ENCODE measurements around the gene CLEC16A. TPM values are rescaled to one million over a fixed set of nuclear protein-coding genes. Genes with fewer than 3 reads are reported as not detected.
A peak's percentile ranks its signal among the peaks of the same experiment; 100 is the strongest.

The CLEC16A gene
- polyA plus RNA-seq, 1 experiment: 11.9 TPM

- CTCF ChIA-PET: no interaction called here
- no peak overlapping the region for H3K27ac ChIP-seq (ENCODE audit: low read depth, low read length)
- no peak for DNase-seq (ENCODE audit: low read depth, low spot score)
- POLR2A ChIA-PET: interaction anchor here (0.6 kb wide), 1 partner anchor 43 kb away, joined by 3 read pairs; no protein-coding TSS in a partner anchor
- peaks cover 13% of the 10 kb centered on the region for H3K9me3 ChIP-seq (ENCODE audit: control insufficient read depth, insufficient read depth, low read length)
- no peak for TF ChIP-seq CTCF (IDR thresholded peaks at IDR 0.05; ENCODE audit: low read depth, low read length)
- H3K4me3 ChIP-seq (ENCODE audit: low read depth, low read length): no peak overlapping the region
- no peaks in the 10 kb centered on the region for H3K27me3 ChIP-seq (ENCODE audit: control insufficient read depth, insufficient read depth, low read length)
These were observed 260.2 kb downstream of the CLEC16A start for GRCh38 chr16:11204513-11205047.

GRCh38 chr16:11205065-11205699 lies 260.8 kb downstream of the CLEC16A start:
- CTCF ChIA-PET: interaction anchor here (0.6 kb wide), 1 partner anchor 50 kb away, joined by 4 read pairs; no protein-coding TSS in a partner anchor
- H3K27me3 ChIP-seq (ENCODE audit: control insufficient read depth, insufficient read depth, low read length): no peaks in the 10 kb centered on the region
- H3K27ac ChIP-seq (ENCODE audit: low read depth, low read length): no peak overlapping the region
- H3K9me3 ChIP-seq (ENCODE audit: control insufficient read depth, insufficient read depth, low read length): peaks cover 13% of the 10 kb centered on the region
- POLR2A ChIA-PET: interaction anchor here (1.0 kb wide), 1 partner anchor 100 kb away, joined by 3 read pairs; no protein-coding TSS in a partner anchor
- DNase-seq (ENCODE audit: low read depth, low spot score): no peak
- TF ChIP-seq CTCF (IDR thresholded peaks at IDR 0.05; ENCODE audit: low read depth, low read length): no peak
- no peak overlapping the region for H3K4me3 ChIP-seq (ENCODE audit: low read depth, low read length)

GRCh38 chr16:11205754-11206581 lies 261.6 kb downstream of the CLEC16A start:
- ChIA-PET POLR2A (interaction anchor here (0.6 to 1.0 kb wide), 2 partner anchors 72 to 101 kb away, joined by 3 read pairs; no protein-coding TSS in a partner anchor), CTCF (interaction anchor here (0.6 kb wide), 1 partner anchor 49 kb away, joined by 4 read pairs; no protein-coding TSS in a partner anchor)
- no peak for TF ChIP-seq CTCF (IDR thresholded peaks at IDR 0.05; ENCODE audit: low read depth, low read length)
- peak overlapping the region; percentile 31 for H3K27ac ChIP-seq (ENCODE audit: low read depth, low read length)
- H3K9me3 ChIP-seq (ENCODE audit: control insufficient read depth, insufficient read depth, low read length): peaks cover 13% of the 10 kb centered on the region
- no peak for DNase-seq (ENCODE audit: low read depth, low spot score)
- no peak overlapping the region for H3K4me3 ChIP-seq (ENCODE audit: low read depth, low read length)
- no peaks in the 10 kb centered on the region for H3K27me3 ChIP-seq (ENCODE audit: control insufficient read depth, insufficient read depth, low read length)

- Histone ChIP-seq H3K4me3 (ENCODE audit: low read depth, low read length) (no peak overlapping the region), H3K27ac (ENCODE audit: low read depth, low read length) (no peak overlapping the region), H3K27me3 (ENCODE audit: control insufficient read depth, insufficient read depth, low read length) (peaks cover 3% of the 10 kb centered on the region), H3K9me3 (ENCODE audit: control insufficient read depth, insufficient read depth, low read length) (peaks cover 15% of the 10 kb centered on the region)
- TF ChIP-seq CTCF (IDR thresholded peaks at IDR 0.05; ENCODE audit: low read depth, low read length): no peak
- CTCF ChIA-PET: interaction anchor here (1.7 kb wide), 1 partner anchor 10 kb away, joined by 3 read pairs; no protein-coding TSS in a partner anchor
- POLR2A ChIA-PET: no interaction called here
- no peak for DNase-seq (ENCODE audit: low read depth, low spot score)
These were observed 263.3 kb downstream of the CLEC16A start for GRCh38 chr16:11207646-11208045.
